HG03159 (cell line): ENCODE results near the gene SEC31B.

ENCODE experiments used
- ATAC-seq: cut with Tn5 transposase; IDR thresholded peaks from one replicate; pipeline ENCODE4 v1.9.1; 2021; ENCODE audit warnings: mild to moderate bottlenecking, moderate library complexity; ENCODE audit not compliant: unreplicated experiment

The SEC31B gene

GRCh38 chr10:100519311-100520051, at the start of gene SEC31B:
TSS of gene SEC31B (minus strand) at chr10:100519861. CDS start at chr10:100516952, 2,909 bp downstream.
- no peak for ATAC-seq

GRCh38 chr10:100568912-100569311, 49.3 kb upstream of the SEC31B start:
- ATAC-seq = no peak

GRCh38 chr10:100567826-100568225, 48.2 kb upstream of the SEC31B start:
- no peak for ATAC-seq

- ATAC-seq = no peak
Observed at GRCh38 chr10:100567249-100567648, 47.6 kb upstream of the SEC31B start.

- ATAC-seq = no peak
Observed at GRCh38 chr10:100566561-100566960, 46.9 kb upstream of the SEC31B start.

GRCh38 chr10:100565206-100565985, 45.7 kb upstream of the SEC31B start:
- ATAC-seq = no peak

GRCh38 chr10:100562008-100562672, 42.5 kb upstream of the SEC31B start:
- peak; percentile 76 for ATAC-seq

GRCh38 chr10:100561005-100561404, 41.3 kb upstream of the SEC31B start:
- no peak for ATAC-seq

- ATAC-seq = no peak
Observed at GRCh38 chr10:100560248-100560647, 40.6 kb upstream of the SEC31B start.

- no peak for ATAC-seq
Observed at GRCh38 chr10:100554902-100555301, 35.2 kb upstream of the SEC31B start.

- no peak for ATAC-seq
Observed at GRCh38 chr10:100553929-100554328, 34.3 kb upstream of the SEC31B start.

GRCh38 chr10:100551738-100552137, 32.1 kb upstream of the SEC31B start:
- ATAC-seq = no peak

- ATAC-seq = no peak
Observed at GRCh38 chr10:100551196-100551595, 31.5 kb upstream of the SEC31B start.

- ATAC-seq = no peak
Observed at GRCh38 chr10:100544950-100545349, 25.3 kb upstream of the SEC31B start.

GRCh38 chr10:100537475-100537874, 17.8 kb upstream of the SEC31B start:
- ATAC-seq = no peak

GRCh38 chr10:100535715-100536353, 16.2 kb upstream of the SEC31B start, which contains the start of gene HIF1AN:
TSS of gene HIF1AN (plus strand) at chr10:100535943. CDS start at chr10:100535959, 16 bp downstream.
- peak; percentile 95 for ATAC-seq

- no peak for ATAC-seq
Observed at GRCh38 chr10:100535338-100535714, 15.7 kb upstream of the SEC31B start.

- no peak for ATAC-seq
Observed at GRCh38 chr10:100534726-100535125, 15.1 kb upstream of the SEC31B start.

- ATAC-seq = no peak
Observed at GRCh38 chr10:100531761-100532160, 12.1 kb upstream of the SEC31B start.

- ATAC-seq = no peak
Observed at GRCh38 chr10:100529475-100530298, 10.0 kb upstream of the SEC31B start, which contains the start of gene NDUFB8. TSS of gene NDUFB8 (minus strand) at chr10:100529871. CDS start at chr10:100529851, 20 bp downstream.
